WI38 (cell line): ENCODE data around the gene EFHD2.
"Not testable (repeated sequence)": the region's sequence is repeated elsewhere in the genome, so short reads cannot be mapped to it uniquely, and the experiment has no call there.

ENCODE experiments used
- H3K4me3 ChIP-seq: 2 replicates; pipeline ENCODE4 v1.5.1; 2011; ENCODE audit warnings: low read depth, mild to moderate bottlenecking, control low read depth, low read length
- CTCF ChIP-seq: IDR thresholded peaks from 2 replicates; pipeline ENCODE4 v1.5.1; 2012; ENCODE audit warnings: low read depth, mild to moderate bottlenecking, control low read depth, low read length

EFHD2 gene

GRCh38 chr1:15433471-15433870 is 23.8 kb downstream of the EFHD2 start:
- H3K4me3 ChIP-seq = no peak overlapping the region
- TF ChIP-seq CTCF = no peak

GRCh38 chr1:15434739-15435138 is 25.1 kb downstream of the EFHD2 start:
- not testable (repeated sequence) for H3K4me3 ChIP-seq

GRCh38 chr1:15435239-15436077 is 25.8 kb downstream of the EFHD2 start:
- no peak for TF ChIP-seq CTCF
- H3K4me3 ChIP-seq = no peak overlapping the region

- no peak for TF ChIP-seq CTCF
- H3K4me3 ChIP-seq = no peak overlapping the region
Measured at GRCh38 chr1:15436881-15437442, 27.3 kb downstream of the EFHD2 start.

- no peak for TF ChIP-seq CTCF
Measured at GRCh38 chr1:15439325-15439724, 29.6 kb downstream of the EFHD2 start.

GRCh38 chr1:15440357-15440756 is 30.7 kb downstream of the EFHD2 start:
- no peak overlapping the region for H3K4me3 ChIP-seq
- no peak for TF ChIP-seq CTCF

More at GRCh38 chr1:15439325-15439724, 29.6 kb downstream of the EFHD2 start:
- H3K4me3 ChIP-seq = no peak overlapping the region

- no peak overlapping the region for H3K4me3 ChIP-seq
- no peak for TF ChIP-seq CTCF
Measured at GRCh38 chr1:15441247-15441646, 31.6 kb downstream of the EFHD2 start.
